Measurements from ENCODE around the gene KIAA1671.

DNA sequence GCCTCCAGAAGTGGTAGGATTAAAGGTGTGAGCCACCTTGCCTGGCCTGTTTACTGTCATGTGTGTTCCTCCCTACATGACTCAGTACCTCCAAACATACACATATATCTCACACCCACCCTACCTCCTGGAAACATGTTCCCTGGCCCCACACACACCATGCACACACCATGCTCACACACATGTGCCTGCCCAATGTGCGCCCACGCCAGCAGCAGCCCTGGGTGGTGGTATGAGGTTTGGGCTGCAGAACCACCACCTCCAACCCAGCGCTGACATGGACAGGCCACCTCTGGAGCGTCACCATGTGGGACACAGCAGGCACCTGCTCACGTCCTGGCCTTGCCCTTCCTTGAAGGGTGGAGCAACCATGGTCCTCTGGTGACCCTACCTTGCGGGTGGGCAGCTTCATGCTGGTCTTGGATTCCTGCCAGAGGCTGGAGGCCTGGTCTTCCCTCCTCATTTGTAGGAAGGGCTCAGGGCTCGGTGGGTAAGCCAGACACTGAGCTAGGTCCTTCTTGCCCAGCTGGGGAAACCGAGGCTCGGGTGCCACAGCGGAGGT lies 37.9 kb downstream of the KIAA1671 start:
- TF ChIP-seq POLR2A (IDR thresholded peaks at IDR 0.05) (no peak), EP300 (IDR thresholded peaks at IDR 0.05) (no peak)
- TF ChIP-seq, protein P1, sequence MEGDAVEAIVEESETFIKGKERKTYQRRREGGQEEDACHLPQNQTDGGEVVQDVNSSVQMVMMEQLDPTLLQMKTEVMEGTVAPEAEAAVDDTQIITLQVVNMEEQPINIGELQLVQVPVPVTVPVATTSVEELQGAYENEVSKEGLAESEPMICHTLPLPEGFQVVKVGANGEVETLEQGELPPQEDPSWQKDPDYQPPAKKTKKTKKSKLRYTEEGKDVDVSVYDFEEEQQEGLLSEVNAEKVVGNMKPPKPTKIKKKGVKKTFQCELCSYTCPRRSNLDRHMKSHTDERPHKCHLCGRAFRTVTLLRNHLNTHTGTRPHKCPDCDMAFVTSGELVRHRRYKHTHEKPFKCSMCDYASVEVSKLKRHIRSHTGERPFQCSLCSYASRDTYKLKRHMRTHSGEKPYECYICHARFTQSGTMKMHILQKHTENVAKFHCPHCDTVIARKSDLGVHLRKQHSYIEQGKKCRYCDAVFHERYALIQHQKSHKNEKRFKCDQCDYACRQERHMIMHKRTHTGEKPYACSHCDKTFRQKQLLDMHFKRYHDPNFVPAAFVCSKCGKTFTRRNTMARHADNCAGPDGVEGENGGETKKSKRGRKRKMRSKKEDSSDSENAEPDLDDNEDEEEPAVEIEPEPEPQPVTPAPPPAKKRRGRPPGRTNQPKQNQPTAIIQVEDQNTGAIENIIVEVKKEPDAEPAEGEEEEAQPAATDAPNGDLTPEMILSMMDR (IDR thresholded peaks at IDR 0.05) = no peak
